NCI-H345 (cell line): Measurements from ENCODE around the gene RALGPS1.
"Not testable (repeated sequence)": the region's sequence is repeated elsewhere in the genome, so short reads cannot be mapped to it uniquely, and the experiment has no call there.

Source experiments
- DNase-seq: peaks from one replicate; lab custom pipeline; 2025; lab: John Stamatoyannopoulos, UW

RALGPS1 gene

GRCh38 chr9:127158786-127159324 is 244.3 kb downstream of the RALGPS1 start:
- DNase-seq: no peak

GRCh38 chr9:127159325-127159801 is 244.8 kb downstream of the RALGPS1 start:
- DNase-seq: no peak

GRCh38 chr9:127159949-127160610 is 245.5 kb downstream of the RALGPS1 start:
- DNase-seq: no peak

DNA sequence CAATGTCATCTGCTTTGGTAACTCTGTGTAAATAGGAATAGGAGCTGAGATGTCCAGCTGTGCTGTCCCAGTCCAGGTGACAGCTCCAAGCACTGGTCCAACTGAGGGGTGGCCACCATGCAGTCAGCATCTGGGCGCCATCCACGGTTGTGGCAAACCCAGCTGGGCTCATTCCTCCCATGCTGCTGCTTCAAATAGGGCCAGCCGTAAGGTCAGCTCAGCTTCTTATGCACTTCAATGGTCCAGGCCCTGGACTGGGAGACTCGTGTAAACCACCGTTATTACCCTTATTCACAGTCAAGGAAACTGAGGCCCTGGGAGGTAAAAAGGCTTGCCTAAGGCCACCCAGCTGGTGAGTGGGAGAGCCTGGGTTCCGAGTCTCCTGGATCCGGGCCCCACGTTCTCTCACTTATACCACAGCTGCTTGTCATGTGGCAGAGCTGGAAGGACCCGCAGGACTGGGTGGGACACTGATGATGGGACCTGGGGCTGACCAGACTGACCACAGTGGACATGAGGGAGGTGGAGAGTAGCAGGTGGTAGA is 246.6 kb downstream of the RALGPS1 start:
- DNase-seq: no peak

- no peak for DNase-seq
These were observed 247.7 kb downstream of the RALGPS1 start for GRCh38 chr9:127162046-127162863.

GRCh38 chr9:127162864-127163365 is 248.3 kb downstream of the RALGPS1 start:
- DNase-seq: no peak

DNA sequence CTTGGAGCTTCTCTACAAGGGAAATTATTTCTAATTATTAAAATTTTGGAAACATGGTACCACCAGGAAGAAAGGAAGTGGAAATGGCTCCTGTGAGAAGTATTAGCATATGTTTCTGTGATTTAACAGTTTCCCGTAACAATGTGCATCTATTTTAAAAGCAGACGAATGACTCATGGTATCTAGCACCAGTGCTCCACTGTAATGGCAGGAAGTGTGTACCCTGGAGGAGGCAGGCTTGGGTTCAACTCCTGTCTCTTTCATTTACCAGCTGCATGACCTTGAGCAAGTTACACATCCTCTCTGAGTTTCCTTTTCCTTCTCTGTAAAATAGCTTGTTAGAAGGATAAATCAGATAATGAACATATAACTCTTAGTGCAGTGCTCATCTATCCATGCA is 248.8 kb downstream of the RALGPS1 start:
- DNase-seq: no peak

GRCh38 chr9:127165116-127165515 is 250.5 kb downstream of the RALGPS1 start:
- no peak for DNase-seq

- DNase-seq: no peak
These were observed 251.5 kb downstream of the RALGPS1 start for GRCh38 chr9:127166111-127166510.

- DNase-seq: peak; percentile 31
These were observed 252.3 kb downstream of the RALGPS1 start for GRCh38 chr9:127166651-127167524.

GRCh38 chr9:127167560-127168326 is 253.2 kb downstream of the RALGPS1 start:
- no peak for DNase-seq

DNA sequence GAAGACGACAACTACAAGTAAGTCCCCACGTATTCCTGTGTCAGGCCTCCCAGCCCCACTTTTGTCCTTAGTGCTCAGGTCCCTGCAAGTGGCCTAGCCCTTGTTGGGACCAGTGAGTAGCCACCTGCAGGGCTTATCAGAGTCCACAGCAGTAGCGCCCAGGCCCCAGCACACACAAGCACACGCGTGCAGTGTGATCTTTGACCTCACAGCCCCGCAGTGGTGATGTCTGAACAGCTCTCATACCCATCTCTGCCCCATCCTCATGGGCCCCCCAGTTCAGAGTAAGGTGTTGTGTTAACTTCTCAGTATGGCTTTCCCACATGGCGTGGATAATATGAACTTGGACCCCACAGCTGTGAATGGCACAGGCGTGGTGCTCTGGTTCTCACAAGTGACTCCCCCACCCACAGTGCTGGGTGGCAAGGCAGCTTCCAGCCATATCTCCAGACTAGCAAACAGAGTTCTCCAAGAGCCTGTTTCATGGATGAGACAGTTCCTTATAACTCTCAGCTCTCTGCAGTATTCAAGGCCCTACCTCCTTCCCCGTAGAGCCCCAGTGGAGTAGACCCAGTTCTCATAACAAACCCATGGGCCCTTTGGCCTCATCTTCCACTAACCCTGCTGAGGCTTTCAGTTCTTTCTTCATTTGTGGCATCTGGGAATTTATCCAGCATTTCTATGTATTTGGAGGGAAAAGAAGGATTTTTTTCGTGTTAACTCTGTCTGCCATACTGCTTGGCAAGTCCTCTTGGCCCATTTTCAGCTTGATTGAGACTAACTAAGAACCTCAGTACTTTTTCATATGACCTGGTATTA is 254.4 kb downstream of the RALGPS1 start:
- no peak for DNase-seq

- no peak for DNase-seq
These were observed 254.9 kb downstream of the RALGPS1 start for GRCh38 chr9:127169575-127169883.

DNA sequence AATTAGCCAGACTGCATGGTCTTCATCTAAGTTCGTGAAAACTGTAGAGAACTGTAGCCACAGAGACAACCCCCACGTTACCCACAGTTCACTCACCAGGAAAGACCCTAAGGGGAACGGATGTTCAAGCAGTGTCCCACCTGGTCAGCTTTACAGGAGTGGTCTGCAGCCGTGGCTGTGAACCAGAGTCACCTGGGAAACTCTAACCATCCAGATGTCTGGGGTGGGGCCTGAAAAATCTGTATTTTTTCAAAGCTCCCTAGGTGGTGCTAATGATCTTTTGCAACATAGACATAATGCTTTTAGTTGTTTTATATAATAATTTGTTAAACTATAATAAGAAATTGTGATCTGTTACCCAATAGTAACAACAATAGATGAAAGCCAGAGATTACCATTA is 255.5 kb downstream of the RALGPS1 start:
- no peak for DNase-seq

DNA sequence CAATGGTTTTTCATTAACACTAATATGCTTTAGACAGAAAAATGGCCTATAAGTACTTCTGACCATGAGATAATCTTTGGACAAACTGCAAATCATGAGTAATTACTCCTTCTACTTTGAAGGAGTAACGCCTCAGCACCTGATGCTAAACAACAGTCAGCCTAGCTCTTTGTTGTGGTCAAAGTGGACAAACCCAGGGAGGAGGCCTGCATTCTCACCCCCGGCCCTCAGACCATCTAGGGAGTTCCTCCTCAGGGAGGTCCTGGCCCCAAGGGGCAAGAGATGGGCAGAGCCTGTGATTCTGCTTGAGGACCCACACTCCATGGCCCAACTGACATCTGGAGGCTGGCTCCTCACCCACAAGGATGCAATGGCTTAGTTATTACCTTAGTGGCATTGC is 256.1 kb downstream of the RALGPS1 start:
- no peak for DNase-seq

- not testable (repeated sequence) for DNase-seq
These were observed 256.8 kb downstream of the RALGPS1 start for GRCh38 chr9:127171348-127171747.

DNA sequence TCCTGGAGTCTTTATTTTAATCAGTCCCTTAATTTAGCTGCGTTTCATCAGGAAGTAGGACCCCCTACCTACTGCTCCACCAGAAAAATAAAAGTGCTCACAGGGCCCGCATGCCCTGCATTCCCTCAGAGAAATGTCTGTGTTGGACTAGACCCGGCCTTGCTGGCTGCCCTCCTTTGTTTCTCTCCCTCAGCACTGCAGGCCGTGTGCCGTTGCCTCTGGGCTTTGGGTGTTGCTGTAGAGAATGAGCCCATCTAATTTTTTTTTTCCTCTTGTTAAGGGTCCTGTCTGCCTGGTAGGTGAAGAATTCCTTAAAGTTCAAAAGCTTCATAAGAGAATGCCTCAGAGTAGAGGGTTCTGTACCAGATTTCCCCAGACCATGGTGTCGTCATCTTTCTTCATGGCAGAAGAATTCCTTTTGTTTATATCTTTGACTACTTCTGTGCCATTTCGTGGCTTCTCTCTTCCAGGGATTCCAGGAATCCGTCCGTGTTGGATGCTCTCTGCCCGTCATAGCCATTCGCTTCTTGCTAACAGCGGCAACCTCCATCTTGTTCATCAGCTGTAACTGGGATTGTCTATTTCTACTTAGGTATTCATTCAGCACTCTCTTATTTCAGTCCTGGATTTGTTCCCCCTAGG is 257.6 kb downstream of the RALGPS1 start:
- no peak for DNase-seq

DNA sequence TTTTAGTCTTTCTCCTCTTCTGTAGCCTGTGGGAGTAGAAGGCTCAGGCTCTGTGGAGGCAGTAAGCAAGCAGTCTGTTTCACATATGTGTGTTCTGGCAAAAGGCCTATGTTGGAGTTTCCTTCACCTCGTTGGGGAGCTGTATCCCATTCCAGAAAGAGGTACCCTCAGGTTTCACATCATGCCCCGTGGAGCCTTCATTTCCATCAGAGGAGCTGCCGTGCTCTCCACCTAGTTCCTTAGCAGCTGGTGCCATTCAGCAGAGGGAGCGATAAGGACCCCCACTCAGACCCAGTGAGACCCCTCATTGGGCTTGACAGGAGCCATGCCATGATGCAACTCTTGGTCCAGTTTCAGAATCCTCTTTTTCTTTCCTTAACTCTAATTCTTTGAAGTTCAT is 258.5 kb downstream of the RALGPS1 start:
- no peak for DNase-seq
